Ascending aorta (tissue), 2 donors: ENCODE measurements around the gene C14orf93. TPM values are rescaled to one million over a fixed set of nuclear protein-coding genes. Genes with fewer than 3 reads are reported as not detected.

Source experiments
- DNase-seq, 2 donors: peaks; one replicate each; pipeline ENCODE4 v3.0.0-alpha.2; 2019; ENCODE audit warnings: low spot score in 2 of 2
- H3K27ac ChIP-seq, 2 donors: fragments of 200-600 bp; sonication (generic); one replicate each; pipeline ENCODE4 v1.5.1; 2016 to 2017; ENCODE audit warnings: mild to moderate bottlenecking in 1 of 2
- H3K27me3 ChIP-seq: fragments of 200-600 bp; sonication (generic); one replicate; pipeline ENCODE4 v1.5.1; 2017
- H3K36me3 ChIP-seq, 2 donors: fragments of 200-600 bp; sonication (generic); one replicate each; pipeline ENCODE4 v1.5.1; 2016
- H3K4me1 ChIP-seq, 2 donors: fragments of 200-600 bp; sonication (generic); one replicate each; pipeline ENCODE4 v1.5.1; 2016 to 2017; ENCODE audit warnings: mild to moderate bottlenecking in 1 of 2
- H3K4me3 ChIP-seq, 2 donors: fragments of 200-600 bp; sonication (generic); one replicate each; pipeline ENCODE4 v1.5.1; 2016 to 2017; ENCODE audit warnings: mild to moderate bottlenecking in 1 of 2
- H3K9me3 ChIP-seq, 2 donors: fragments of 200-600 bp; sonication (generic); one replicate each; pipeline ENCODE4 v1.5.1; 2016
- CTCF ChIP-seq, 3 experiments: fragments of 200-600 bp in 2 of 3; fragments of 450-650 bp in 1 of 3; sonication (generic) in 2 of 3; IDR thresholded peaks; one replicate each; pipeline ENCODE4 v1.5.1; 2016 to 2019; ENCODE audit warnings: antibody characterized with exemption in 3 of 3, mild to moderate bottlenecking in 1 of 3, moderate library complexity in 1 of 3
- intact Hi-C: fragments of 100-400 bp; cut with DNase I; formaldehyde crosslinking; loops from one replicate; pipeline ENCODE4 v1.15.1; 2023
- total RNA-seq: library from RNA; depleted of rRNA; stranded (reverse); fragments of >200 nt; gene quantifications from one replicate; pipeline ENCODE4 v1.1.0, GENCODE V29; 2016

The C14orf93 gene
- total RNA-seq, 1 donor from 2014 or later = 7.1 TPM

GRCh38 chr14:23033801-23034497, 24.0 kb upstream of the C14orf93 start:
- Histone ChIP-seq H3K27ac (peak overlapping the region; percentile 91 to 93), H3K9me3 (no peaks in the 10 kb centered on the region), H3K4me3 (peak overlapping the region; percentile 72 to 80), H3K4me1 (peaks cover 7 to 8% of the 10 kb centered on the region in 2 donors), H3K27me3 (no peaks in the 10 kb centered on the region), H3K36me3 (peaks cover 34 to 36% of the 10 kb centered on the region in 2 donors)
- DNase-seq = no peak
- intact Hi-C loops = loop anchor here (2.0 kb wide), 1 partner anchor 47 kb away; no protein-coding TSS in a partner anchor
- no peak for TF ChIP-seq CTCF (IDR thresholded peaks at IDR 0.05)

DNA sequence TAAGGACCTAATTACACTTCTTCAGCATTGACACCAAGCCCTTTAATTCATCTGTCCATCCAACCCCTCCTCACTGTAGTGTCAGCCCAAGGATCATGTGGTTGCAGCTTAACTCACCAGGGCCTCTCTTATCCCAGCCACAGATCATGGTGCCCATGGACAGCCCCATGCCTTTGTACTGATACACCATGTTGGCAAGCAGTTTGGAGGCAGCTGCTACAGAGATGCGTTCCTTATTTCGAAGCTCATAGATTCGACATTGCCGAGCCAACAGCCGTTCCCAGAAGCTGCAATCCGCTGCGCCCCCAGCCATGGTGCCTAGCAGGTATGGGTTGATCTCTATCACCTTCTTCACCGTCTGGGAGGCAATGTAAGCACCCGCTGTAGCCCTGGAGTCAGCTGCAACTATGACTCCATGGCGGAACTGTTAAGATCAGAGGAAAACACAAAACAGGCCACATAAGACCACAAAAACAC, 23.3 kb upstream of the C14orf93 start:
- peaks cover 7 to 8% of the 10 kb centered on the region in 2 donors for H3K4me1 ChIP-seq
- intact Hi-C loops = no loop called here
- no peak for DNase-seq
- H3K36me3 ChIP-seq = peaks cover 36 to 40% of the 10 kb centered on the region in 2 donors
- no peak for TF ChIP-seq CTCF (IDR thresholded peaks at IDR 0.05)
- no peak overlapping the region for H3K27ac ChIP-seq
- H3K4me3 ChIP-seq = peak overlapping the region in 1 of 2 donors; percentile 80
- H3K27me3 ChIP-seq = no peaks in the 10 kb centered on the region
- H3K9me3 ChIP-seq = no peaks in the 10 kb centered on the region

DNA sequence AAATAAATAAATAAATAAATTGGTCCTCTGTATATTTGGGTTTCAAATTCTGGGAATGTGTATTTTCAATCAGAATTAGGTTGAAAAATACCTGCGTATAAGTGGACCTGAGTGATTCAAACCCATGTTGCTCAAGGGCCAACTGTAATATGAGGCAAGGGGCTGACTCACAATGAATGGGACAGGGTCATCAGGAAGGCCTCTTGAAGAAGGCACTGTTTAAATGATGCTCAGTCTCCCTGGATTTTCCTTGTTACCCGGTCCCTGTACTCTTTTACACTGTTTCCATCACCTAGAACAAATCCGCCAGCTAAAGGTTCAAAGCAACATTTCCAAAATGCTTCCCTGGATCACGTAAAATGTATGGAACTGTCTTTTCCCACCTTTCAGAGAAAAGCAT, 21.0 kb upstream of the C14orf93 start:
- no peak for TF ChIP-seq CTCF (IDR thresholded peaks at IDR 0.05)
- intact Hi-C loops = no loop called here
- no peak for DNase-seq
- peaks cover 47 to 52% of the 10 kb centered on the region in 2 donors for H3K36me3 ChIP-seq
- H3K9me3 ChIP-seq = no peaks in the 10 kb centered on the region
- H3K4me3 ChIP-seq = no peak overlapping the region
- no peak overlapping the region for H3K27ac ChIP-seq
- H3K27me3 ChIP-seq = no peaks in the 10 kb centered on the region
- H3K4me1 ChIP-seq = peaks cover 7 to 8% of the 10 kb centered on the region in 2 donors

DNA sequence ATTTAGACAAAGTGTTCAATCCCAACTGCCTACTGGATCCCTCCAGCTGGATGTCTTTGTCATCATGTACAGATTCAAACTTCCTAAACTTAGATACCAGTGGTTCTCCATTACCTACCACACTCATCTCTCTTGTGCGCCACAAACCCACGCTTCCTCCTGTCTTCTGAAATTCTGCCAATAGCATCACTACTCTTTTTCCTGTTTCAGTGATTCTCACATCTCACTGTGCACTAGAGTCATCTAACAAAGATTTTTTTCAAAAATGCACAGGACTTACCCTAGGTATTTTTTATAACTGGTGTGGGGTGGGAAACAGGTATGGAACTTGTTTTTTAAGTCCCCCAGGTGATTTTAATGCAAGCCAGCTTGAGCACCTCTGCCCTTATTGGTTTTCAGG, 18.9 kb upstream of the C14orf93 start:
- no peak for TF ChIP-seq CTCF (IDR thresholded peaks at IDR 0.05)
- DNase-seq = no peak
- intact Hi-C loops = no loop called here
- Histone ChIP-seq H3K36me3 (peaks cover 60 to 62% of the 10 kb centered on the region in 2 donors), H3K4me1 (peaks cover 6 to 7% of the 10 kb centered on the region in 2 donors), H3K4me3 (no peak overlapping the region), H3K27me3 (no peaks in the 10 kb centered on the region), H3K9me3 (no peaks in the 10 kb centered on the region), H3K27ac (no peak overlapping the region)

GRCh38 chr14:23025151-23025814, 15.3 kb upstream of the C14orf93 start:
- Histone ChIP-seq H3K27me3 (no peaks in the 10 kb centered on the region), H3K36me3 (peaks cover 29 to 38% of the 10 kb centered on the region in 2 donors), H3K4me1 (no peaks in the 10 kb centered on the region), H3K9me3 (no peaks in the 10 kb centered on the region), H3K27ac (no peak overlapping the region), H3K4me3 (no peak overlapping the region)
- DNase-seq = no peak
- TF ChIP-seq CTCF (IDR thresholded peaks at IDR 0.05) = no peak
- intact Hi-C loops = no loop called here
